ENCODE data around the gene SGMS1.

DNA sequence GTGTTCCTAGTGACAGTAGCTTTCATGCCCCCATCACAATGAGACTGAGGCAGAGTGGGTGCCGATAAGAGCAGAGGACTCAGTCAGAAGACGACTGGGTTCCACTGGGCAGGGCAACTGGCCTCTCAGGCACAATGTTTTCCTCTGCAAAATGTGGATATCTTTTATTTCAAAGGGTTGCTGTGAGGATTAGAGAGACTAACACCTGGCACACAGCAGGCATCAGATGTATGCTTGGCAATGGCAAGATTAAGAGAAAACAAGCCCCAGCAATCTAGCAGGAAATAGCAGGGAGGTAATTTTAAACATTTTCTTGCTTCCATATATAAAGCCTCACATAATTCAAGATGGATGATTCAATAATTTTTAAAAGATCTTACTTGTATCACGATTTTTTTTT is 28.0 kb downstream of the SGMS1 start:
- TF ChIP-seq, protein P1, sequence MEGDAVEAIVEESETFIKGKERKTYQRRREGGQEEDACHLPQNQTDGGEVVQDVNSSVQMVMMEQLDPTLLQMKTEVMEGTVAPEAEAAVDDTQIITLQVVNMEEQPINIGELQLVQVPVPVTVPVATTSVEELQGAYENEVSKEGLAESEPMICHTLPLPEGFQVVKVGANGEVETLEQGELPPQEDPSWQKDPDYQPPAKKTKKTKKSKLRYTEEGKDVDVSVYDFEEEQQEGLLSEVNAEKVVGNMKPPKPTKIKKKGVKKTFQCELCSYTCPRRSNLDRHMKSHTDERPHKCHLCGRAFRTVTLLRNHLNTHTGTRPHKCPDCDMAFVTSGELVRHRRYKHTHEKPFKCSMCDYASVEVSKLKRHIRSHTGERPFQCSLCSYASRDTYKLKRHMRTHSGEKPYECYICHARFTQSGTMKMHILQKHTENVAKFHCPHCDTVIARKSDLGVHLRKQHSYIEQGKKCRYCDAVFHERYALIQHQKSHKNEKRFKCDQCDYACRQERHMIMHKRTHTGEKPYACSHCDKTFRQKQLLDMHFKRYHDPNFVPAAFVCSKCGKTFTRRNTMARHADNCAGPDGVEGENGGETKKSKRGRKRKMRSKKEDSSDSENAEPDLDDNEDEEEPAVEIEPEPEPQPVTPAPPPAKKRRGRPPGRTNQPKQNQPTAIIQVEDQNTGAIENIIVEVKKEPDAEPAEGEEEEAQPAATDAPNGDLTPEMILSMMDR (IDR thresholded peaks at IDR 0.05) = no peak
- TF ChIP-seq EZH2 (IDR thresholded peaks at IDR 0.05) = no peak

All from neural progenitor cell (in vitro differentiated cells).